Activated T-cell treated with anti-CD3 and anti-CD28 coated beads, Interleukin-2, amount 50 U/mL, for 48 hours (primary cell): ENCODE measurements around the gene ADAM8.
A peak's percentile ranks its signal among the peaks of the same experiment; 100 is the strongest.

ENCODE experiments used
- DNase-seq, 2 experiments: peaks; one replicate each; pipeline ENCODE4 v3.0.0-alpha.2; 2020

The ADAM8 gene

GRCh38 chr10:133308421-133309099, 31.9 kb upstream of the ADAM8 start, which contains the start of the genes TUBGCP2 and ZNF511:
TUBGCP2 (minus strand) TSS chr10:133308872; CDS start chr10:133302941, 5,931 bp downstream.
ZNF511 (plus strand) TSS chr10:133308914; CDS start chr10:133308944, 30 bp downstream.
- peak; percentile 93 to 94 for DNase-seq

- DNase-seq: peak; percentile 90
Observed at GRCh38 chr10:133307776-133308420, 31.2 kb upstream of the ADAM8 start.

- no peak for DNase-seq
Observed at GRCh38 chr10:133306941-133307379, 30.3 kb upstream of the ADAM8 start.

- DNase-seq: no peak
Observed at GRCh38 chr10:133306097-133306476, 29.4 kb upstream of the ADAM8 start.

GRCh38 chr10:133303206-133303605, 26.5 kb upstream of the ADAM8 start:
- no peak for DNase-seq

- DNase-seq: no peak
Observed at GRCh38 chr10:133302230-133302629, 25.6 kb upstream of the ADAM8 start.

- DNase-seq: no peak
Observed at GRCh38 chr10:133299738-133300137, 23.1 kb upstream of the ADAM8 start.

GRCh38 chr10:133299224-133299623, 22.6 kb upstream of the ADAM8 start:
- DNase-seq: no peak

GRCh38 chr10:133298466-133298865, 21.8 kb upstream of the ADAM8 start:
- no peak for DNase-seq

GRCh38 chr10:133297504-133297903, 20.8 kb upstream of the ADAM8 start:
- DNase-seq: no peak

GRCh38 chr10:133295426-133296320, 19.0 kb upstream of the ADAM8 start:
- DNase-seq: no peak

GRCh38 chr10:133294189-133294588, 17.5 kb upstream of the ADAM8 start:
- DNase-seq: no peak

GRCh38 chr10:133293810-133294119, 17.1 kb upstream of the ADAM8 start:
- DNase-seq: no peak

- DNase-seq: peak in 1 of 2 experiments; percentile 42
Observed at GRCh38 chr10:133292919-133293809, 16.5 kb upstream of the ADAM8 start.

GRCh38 chr10:133289761-133290160, 13.1 kb upstream of the ADAM8 start:
- DNase-seq: no peak

- no peak for DNase-seq
Observed at GRCh38 chr10:133287832-133288500, 11.3 kb upstream of the ADAM8 start.

GRCh38 chr10:133286366-133286765, 9.7 kb upstream of the ADAM8 start:
- DNase-seq: no peak

- no peak for DNase-seq
Observed at GRCh38 chr10:133285217-133285616, 8.5 kb upstream of the ADAM8 start.

GRCh38 chr10:133283931-133284330, 7.3 kb upstream of the ADAM8 start:
- DNase-seq: no peak

GRCh38 chr10:133282846-133283390, 6.2 kb upstream of the ADAM8 start:
- DNase-seq: no peak

- DNase-seq: no peak
Observed at GRCh38 chr10:133281628-133282372, 5.1 kb upstream of the ADAM8 start.
